OCI-LY7 (cell line): ENCODE measurements around the gene KLHL3. TPM values are rescaled to one million over a fixed set of nuclear protein-coding genes. Genes with fewer than 3 reads are reported as not detected.

Source experiments
- BruUV-seq: library from RNA; stranded (reverse); fragments of 400-500 nt; replicated peaks from 2 replicates; lab custom pipeline; 2021; lab: Mats Ljungman, UMichigan
- CTCF ChIA-PET: fragments of 300-600 bp; sonication (Branson Sonifier 250); formaldehyde crosslinking; loops from one replicate; lab custom pipeline; 2022; ENCODE audit warnings: antibody characterized with exemption; ENCODE audit not compliant: unreplicated experiment; lab: Charles Lee
- POLR2A ChIA-PET: fragments of 300-600 bp; sonication (Branson Sonifier 250); formaldehyde crosslinking; loops from one replicate; lab custom pipeline; 2022; ENCODE audit warnings: antibody characterized with exemption; lab: Charles Lee
- DNase-seq: peaks from one replicate; pipeline ENCODE4 v3.0.0-alpha.2; 2015; ENCODE audit warnings: low spot score
- H2AFZ ChIP-seq: fragments of 200-600 bp; sonication (generic), shearing (Covaris generic); 2 replicates; pipeline ENCODE4 v1.6.1; 2014; ENCODE audit warnings: mild to moderate bottlenecking, antibody characterized with exemption, low read length, moderate library complexity
- H3K27ac ChIP-seq: fragments of 200-600 bp; sonication (generic); 2 replicates; pipeline ENCODE4 v1.5.1; 2014; ENCODE audit warnings: mixed run types, low read depth, mild to moderate bottlenecking, moderate library complexity, low read length, inconsistent platforms; ENCODE audit not compliant: poor library complexity, severe bottlenecking
- H3K36me3 ChIP-seq: fragments of 200-600 bp; sonication (generic); 2 replicates; pipeline ENCODE4 v1.6.1; 2014; ENCODE audit warnings: mild to moderate bottlenecking, antibody characterized with exemption, low read length, moderate library complexity, mixed read lengths; ENCODE audit not compliant: insufficient read depth
- H3K4me1 ChIP-seq: fragments of 200-600 bp; sonication (generic); 2 replicates; pipeline ENCODE4 v1.5.1; 2014; ENCODE audit warnings: mild to moderate bottlenecking, low read length; ENCODE audit not compliant: insufficient read depth, poor library complexity, severe bottlenecking
- H3K4me2 ChIP-seq: fragments of 200-600 bp; sonication (generic); 2 replicates; pipeline ENCODE4 v1.6.1; 2014; ENCODE audit warnings: mild to moderate bottlenecking, low read length
- H3K4me3 ChIP-seq: fragments of 200-600 bp; sonication (generic); 2 replicates; pipeline ENCODE4 v1.5.1; 2014; ENCODE audit warnings: mild to moderate bottlenecking, low read depth, low read length; ENCODE audit not compliant: poor library complexity, severe bottlenecking
- H3K79me2 ChIP-seq: fragments of 200-600 bp; sonication (generic); 2 replicates; pipeline ENCODE4 v1.6.1; 2016; ENCODE audit warnings: low read depth, mild to moderate bottlenecking, low read length, moderate library complexity, mixed read lengths; ENCODE audit not compliant: insufficient read depth
- H3K9me2 ChIP-seq: fragments of 200-600 bp; sonication (generic); 2 replicates; pipeline ENCODE4 v1.6.1; 2016; ENCODE audit warnings: mild to moderate bottlenecking, low read length, mixed read lengths; ENCODE audit not compliant: insufficient read depth
- H3K9me3 ChIP-seq: fragments of 200-600 bp; sonication (generic); 2 replicates; pipeline ENCODE4 v1.6.1; 2014; ENCODE audit warnings: mild to moderate bottlenecking, mixed run types, low read length, mixed read lengths
- H4K20me1 ChIP-seq: fragments of 200-600 bp; sonication (generic); 2 replicates; pipeline ENCODE4 v1.6.1; 2014; ENCODE audit warnings: mild to moderate bottlenecking, antibody characterized with exemption, low read length, moderate library complexity, mixed read lengths; ENCODE audit not compliant: insufficient read depth
- CTCF ChIP-seq: fragments of 200-600 bp; sonication (generic); conservative IDR thresholded peaks from 2 replicates; pipeline ENCODE4 v1.5.1; 2014; ENCODE audit warnings: mild to moderate bottlenecking, antibody characterized with exemption, low read length, moderate library complexity, mixed read lengths
- EZH2phosphoT487 ChIP-seq: fragments of 200-600 bp; sonication (generic); IDR thresholded peaks from 2 replicates; pipeline ENCODE4 v1.6.1; 2018; ENCODE audit warnings: low read depth, borderline replicate concordance, mild to moderate bottlenecking, mixed run types, antibody characterized with exemption, low read length, moderate library complexity, mixed read lengths
- intact Hi-C: fragments of 100-400 bp; cut with micrococcal nuclease; formaldehyde crosslinking; loops from one replicate; pipeline ENCODE4 v1.10.0; 2022; ENCODE audit not compliant: unreplicated experiment
- total RNA-seq, 2 experiments: library from RNA; depleted of rRNA in 1 of 2; stranded (reverse); fragments of >200 nt in 1 of 2; shearing (Covaris generic) in 1 of 2; gene quantifications; 2 replicates each; pipeline ENCODE4 v1.2.3, GENCODE V29; 2014 to 2022

The KLHL3 gene
- total RNA-seq, 2 experiments from 2014 or later = 0.28 to 6.2 TPM

DNA sequence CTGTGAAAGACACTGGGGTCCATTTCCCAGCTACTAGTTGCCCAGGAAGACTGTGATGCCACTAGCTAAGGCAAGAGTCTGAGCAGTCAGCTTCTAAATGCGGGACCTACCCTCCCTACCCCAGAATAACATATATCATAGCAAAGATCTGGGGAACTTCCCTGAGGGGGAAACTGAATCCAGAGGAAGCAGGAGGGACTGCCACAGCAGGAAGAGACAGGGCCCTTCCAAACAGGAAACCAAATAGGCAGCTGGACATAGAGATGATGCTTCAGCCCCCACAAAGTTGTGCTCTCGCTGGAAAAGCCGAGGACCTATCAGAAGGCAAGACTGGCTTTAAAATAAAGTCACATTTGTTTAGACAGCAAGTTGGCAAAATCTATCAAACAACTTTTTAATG, 51.1 kb downstream of the KLHL3 start:
- no peak for DNase-seq
- no peaks in the 10 kb centered on the region for H4K20me1 ChIP-seq
- no peak overlapping the region for H3K4me3 ChIP-seq
- intact Hi-C loops = no loop called here
- H3K9me2 ChIP-seq = no peaks in the 10 kb centered on the region
- no peaks in the 10 kb centered on the region for H3K36me3 ChIP-seq
- no peak overlapping the region for H3K27ac ChIP-seq
- ChIA-PET CTCF (no interaction called here), POLR2A (interaction anchor here (0.8 kb wide), 1 partner anchor 9 kb away, joined by 3 read pairs; no protein-coding TSS in a partner anchor)
- H3K9me3 ChIP-seq = no peaks in the 10 kb centered on the region
- no peak overlapping the region for H3K4me2 ChIP-seq
- no peaks in the 10 kb centered on the region for H3K79me2 ChIP-seq
- BruUV-seq = no TSS peak
- TF ChIP-seq EZH2phosphoT487 (no peak), CTCF (no peak)
- H3K4me1 ChIP-seq = no peaks in the 10 kb centered on the region
- H2AFZ ChIP-seq = no peak overlapping the region

DNA sequence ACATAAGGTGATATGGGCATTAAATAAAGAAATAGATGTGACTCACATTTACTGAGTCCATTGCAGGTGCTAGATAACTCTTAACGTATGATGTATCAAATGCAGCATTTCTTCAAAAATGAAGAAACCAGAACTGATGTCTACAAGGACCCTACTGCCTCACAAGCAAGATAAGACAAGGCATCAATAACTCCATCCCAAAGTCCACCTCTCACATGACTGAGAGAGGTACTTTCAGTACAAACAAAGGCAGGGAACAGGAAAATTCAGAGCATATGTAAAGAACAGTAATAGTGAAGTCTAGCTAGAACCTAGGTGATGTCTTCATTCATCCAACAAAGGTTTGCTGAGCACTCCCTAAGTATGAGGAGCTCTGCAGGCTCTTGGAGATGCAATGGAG, 54.7 kb downstream of the KLHL3 start:
- no TSS peak for BruUV-seq
- H3K79me2 ChIP-seq = no peaks in the 10 kb centered on the region
- ChIA-PET POLR2A (no interaction called here), CTCF (no interaction called here)
- no peak overlapping the region for H2AFZ ChIP-seq
- intact Hi-C loops = no loop called here
- no peaks in the 10 kb centered on the region for H3K36me3 ChIP-seq
- no peaks in the 10 kb centered on the region for H3K4me1 ChIP-seq
- no peaks in the 10 kb centered on the region for H3K9me2 ChIP-seq
- no peaks in the 10 kb centered on the region for H3K9me3 ChIP-seq
- H3K4me2 ChIP-seq = no peak overlapping the region
- no peak overlapping the region for H3K4me3 ChIP-seq
- no peak for DNase-seq
- no peak overlapping the region for H3K27ac ChIP-seq
- H4K20me1 ChIP-seq = no peaks in the 10 kb centered on the region
- TF ChIP-seq EZH2phosphoT487 (no peak), CTCF (no peak)

DNA sequence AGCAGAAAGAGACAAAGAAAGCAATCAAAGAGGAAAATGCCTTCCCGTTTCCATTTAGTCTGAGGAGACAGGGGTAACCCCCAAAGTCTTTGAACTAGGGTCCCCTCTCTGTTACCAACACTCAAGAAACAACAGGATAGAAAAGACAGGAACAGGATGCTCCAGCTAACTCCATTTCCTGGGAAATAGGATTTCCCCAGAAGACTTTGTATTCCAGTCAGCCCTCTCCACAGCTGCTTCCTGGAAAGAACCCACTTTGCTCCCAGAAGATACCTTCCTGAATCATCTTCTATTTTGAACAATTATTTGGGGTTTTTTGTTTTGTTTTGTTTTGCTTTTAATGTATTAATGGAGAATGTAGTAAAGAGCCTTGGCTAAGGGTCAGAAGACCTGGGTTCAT, 56.0 kb downstream of the KLHL3 start:
- TF ChIP-seq EZH2phosphoT487 (no peak), CTCF (no peak)
- Histone ChIP-seq H3K9me2 (no peaks in the 10 kb centered on the region), H3K79me2 (no peaks in the 10 kb centered on the region), H4K20me1 (no peaks in the 10 kb centered on the region), H3K36me3 (no peaks in the 10 kb centered on the region), H2AFZ (no peak overlapping the region), H3K4me2 (no peak overlapping the region), H3K9me3 (no peaks in the 10 kb centered on the region), H3K4me1 (no peaks in the 10 kb centered on the region), H3K4me3 (no peak overlapping the region), H3K27ac (no peak overlapping the region)
- no peak for DNase-seq
- ChIA-PET POLR2A (no interaction called here), CTCF (no interaction called here)
- BruUV-seq = no TSS peak
- intact Hi-C loops = no loop called here
